OCI-LY3 (cell line): ENCODE results near the gene GPC4.

Experiments
- CTCF ChIP-seq: fragments of 200-600, 300-600 bp; sonication (generic); IDR thresholded peaks from 2 replicates; pipeline ENCODE4 v1.5.1; 2014; ENCODE audit warnings: antibody characterized with exemption, low read length, low read depth
- EZH2phosphoT487 ChIP-seq: fragments of 200-600 bp; shearing (Covaris generic); IDR thresholded peaks from 2 replicates; pipeline ENCODE4 v1.6.1; 2018; ENCODE audit warnings: antibody characterized with exemption, mixed run types, low read depth

- TF ChIP-seq CTCF (no peak), EZH2phosphoT487 (no peak)
These were observed 648 bp downstream of the GPC4 start for GRCh38 chrX:133414406-133415275.
